WI38 (cell line): ENCODE measurements around the gene PIWIL1.

ENCODE experiments used
- H3K4me3 ChIP-seq: 2 replicates; pipeline ENCODE4 v1.5.1; 2011; ENCODE audit warnings: low read depth, mild to moderate bottlenecking, control low read depth, low read length
- TF ChIP-seq, protein P1 (sequence below): IDR thresholded peaks from 2 replicates; pipeline ENCODE4 v1.5.1; 2012; ENCODE audit warnings: low read depth, mild to moderate bottlenecking, control low read depth, low read length

Gene PIWIL1

GRCh38 chr12:130391186-130391585 is 53.5 kb downstream of the PIWIL1 start:
- no peak overlapping the region for H3K4me3 ChIP-seq
- TF ChIP-seq, protein P1, sequence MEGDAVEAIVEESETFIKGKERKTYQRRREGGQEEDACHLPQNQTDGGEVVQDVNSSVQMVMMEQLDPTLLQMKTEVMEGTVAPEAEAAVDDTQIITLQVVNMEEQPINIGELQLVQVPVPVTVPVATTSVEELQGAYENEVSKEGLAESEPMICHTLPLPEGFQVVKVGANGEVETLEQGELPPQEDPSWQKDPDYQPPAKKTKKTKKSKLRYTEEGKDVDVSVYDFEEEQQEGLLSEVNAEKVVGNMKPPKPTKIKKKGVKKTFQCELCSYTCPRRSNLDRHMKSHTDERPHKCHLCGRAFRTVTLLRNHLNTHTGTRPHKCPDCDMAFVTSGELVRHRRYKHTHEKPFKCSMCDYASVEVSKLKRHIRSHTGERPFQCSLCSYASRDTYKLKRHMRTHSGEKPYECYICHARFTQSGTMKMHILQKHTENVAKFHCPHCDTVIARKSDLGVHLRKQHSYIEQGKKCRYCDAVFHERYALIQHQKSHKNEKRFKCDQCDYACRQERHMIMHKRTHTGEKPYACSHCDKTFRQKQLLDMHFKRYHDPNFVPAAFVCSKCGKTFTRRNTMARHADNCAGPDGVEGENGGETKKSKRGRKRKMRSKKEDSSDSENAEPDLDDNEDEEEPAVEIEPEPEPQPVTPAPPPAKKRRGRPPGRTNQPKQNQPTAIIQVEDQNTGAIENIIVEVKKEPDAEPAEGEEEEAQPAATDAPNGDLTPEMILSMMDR = no peak

DNA sequence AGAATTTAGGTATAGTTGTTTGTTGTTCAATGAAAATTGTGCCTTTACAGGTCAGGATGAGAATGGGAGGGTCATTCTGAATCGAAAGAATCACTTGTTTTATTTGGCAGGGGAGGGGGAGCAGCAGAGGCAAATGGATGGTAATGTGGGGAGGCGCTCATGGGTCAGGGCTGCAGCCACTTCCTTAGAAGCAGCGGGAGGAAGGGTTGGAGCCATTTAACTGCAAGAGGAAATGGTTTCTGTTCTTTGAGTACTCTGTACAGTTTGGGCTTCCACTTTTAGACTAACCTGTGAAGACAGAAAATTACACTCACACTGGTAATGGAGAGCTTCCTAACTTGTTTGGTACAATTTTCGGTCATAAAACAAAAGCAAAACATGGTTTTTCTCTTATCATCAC is 57.2 kb downstream of the PIWIL1 start:
- H3K4me3 ChIP-seq = no peak overlapping the region
- TF ChIP-seq, protein P1 = no peak

DNA sequence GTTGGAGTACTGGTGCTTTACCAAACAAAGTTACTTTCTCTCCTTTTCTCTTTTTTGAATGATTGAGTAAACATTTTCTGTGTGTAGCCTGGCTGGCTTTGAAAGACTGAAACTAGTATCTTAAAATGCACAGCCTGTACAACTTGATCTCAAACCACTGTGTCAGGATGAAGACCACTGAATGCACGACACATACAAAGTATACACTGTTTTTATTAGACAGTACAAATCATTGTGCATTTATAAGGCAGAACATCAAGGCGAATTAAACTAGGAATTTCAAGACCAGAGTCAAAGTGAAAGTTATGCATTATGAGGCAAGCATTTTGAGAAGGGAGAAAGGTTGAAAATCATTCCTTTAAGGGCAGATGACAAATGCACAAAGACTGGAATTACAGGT is 59.0 kb downstream of the PIWIL1 start:
- TF ChIP-seq, protein P1 = no peak
- no peak overlapping the region for H3K4me3 ChIP-seq

DNA sequence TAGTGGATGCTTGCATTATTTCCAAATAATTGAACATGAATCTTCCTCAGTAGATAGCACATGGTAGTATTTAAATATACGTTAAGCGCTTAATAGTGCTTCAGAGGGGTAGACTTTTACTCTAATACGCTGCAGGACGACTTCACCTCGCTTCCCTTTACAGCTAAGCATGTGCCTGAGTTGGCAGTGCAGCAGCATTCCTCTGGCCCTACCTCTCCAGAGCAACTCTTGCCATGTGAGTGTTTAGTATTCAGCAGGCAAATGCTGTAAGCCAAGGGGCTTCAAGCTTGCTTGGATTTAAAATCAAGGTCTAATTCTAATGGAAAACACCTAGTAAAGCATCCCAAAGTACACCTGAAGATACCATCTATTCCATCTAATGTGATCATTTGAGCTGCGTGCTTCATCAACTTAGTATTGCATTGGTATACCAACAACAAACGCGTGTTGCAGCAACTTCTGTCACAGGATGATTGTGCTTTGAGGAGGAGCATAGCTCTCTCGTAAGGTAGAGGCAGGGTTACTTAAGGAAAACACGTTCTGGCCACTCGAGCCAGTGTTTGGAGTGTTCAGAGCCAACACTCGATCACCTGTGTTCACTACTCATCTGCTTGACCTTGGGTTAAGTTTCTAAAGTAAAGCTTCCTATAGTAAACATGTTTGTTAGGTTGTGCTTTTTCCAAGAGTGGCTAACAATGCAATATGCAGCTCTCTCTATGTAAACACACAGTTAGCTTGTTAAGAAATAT is 60.6 kb downstream of the PIWIL1 start:
- H3K4me3 ChIP-seq = no peak overlapping the region
- TF ChIP-seq, protein P1 = no peak

GRCh38 chr12:130401703-130402102 is 64.0 kb downstream of the PIWIL1 start:
- no peak overlapping the region for H3K4me3 ChIP-seq
- TF ChIP-seq, protein P1 = no peak

DNA sequence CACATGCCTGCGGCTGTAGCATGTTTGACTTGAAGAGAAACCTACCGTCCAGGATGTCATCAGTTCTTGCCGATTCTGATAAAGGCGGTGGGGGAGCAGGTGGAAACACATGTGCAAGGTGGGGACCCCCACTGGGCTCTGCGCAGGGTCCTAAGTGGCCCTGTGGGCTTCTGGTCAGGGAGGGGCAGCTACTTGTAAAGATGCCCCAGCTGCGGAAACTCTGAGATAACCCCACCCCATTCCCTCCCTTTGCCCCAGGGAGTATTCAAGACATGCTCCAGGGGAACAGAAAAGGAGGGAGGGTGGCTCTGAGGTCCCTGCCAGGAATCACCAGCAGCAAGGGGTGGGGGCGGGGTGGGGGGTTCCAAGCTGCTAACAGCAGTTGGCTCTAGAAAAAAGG is 67.6 kb downstream of the PIWIL1 start:
- H3K4me3 ChIP-seq = no peak overlapping the region
- TF ChIP-seq, protein P1 = no peak

GRCh38 chr12:130412384-130412783 is 74.7 kb downstream of the PIWIL1 start:
- TF ChIP-seq, protein P1 = no peak
- no peak overlapping the region for H3K4me3 ChIP-seq
